IPS-NIHi11 (cell line): Measurements from ENCODE around the gene CACNA1A.
A peak's percentile ranks its signal among the peaks of the same experiment; 100 is the strongest.

ENCODE experiments used
- DNase-seq: peaks from one replicate; pipeline ENCODE4 v3.0.0; 2012; ENCODE audit warnings: mixed read lengths, low spot score

The CACNA1A gene

GRCh38 chr19:13493516-13494310 is 12.6 kb downstream of the CACNA1A start:
- no peak for DNase-seq

GRCh38 chr19:13492128-13492527 is 14.2 kb downstream of the CACNA1A start:
- no peak for DNase-seq

- DNase-seq, result no peak
Observed at GRCh38 chr19:13487985-13488384, 18.3 kb downstream of the CACNA1A start.

- DNase-seq, result no peak
Observed at GRCh38 chr19:13484166-13484565, 22.1 kb downstream of the CACNA1A start.

- no peak for DNase-seq
Observed at GRCh38 chr19:13483215-13483614, 23.1 kb downstream of the CACNA1A start.

- DNase-seq, result no peak
Observed at GRCh38 chr19:13478576-13478975, 27.7 kb downstream of the CACNA1A start.

GRCh38 chr19:13476071-13476470 is 30.2 kb downstream of the CACNA1A start:
- no peak for DNase-seq

GRCh38 chr19:13475044-13475443 is 31.2 kb downstream of the CACNA1A start:
- DNase-seq, result no peak

- DNase-seq, result no peak
Observed at GRCh38 chr19:13466697-13467096, 39.6 kb downstream of the CACNA1A start.

GRCh38 chr19:13463296-13463695 is 43.0 kb downstream of the CACNA1A start:
- DNase-seq, result peak; percentile 86

- DNase-seq, result peak; percentile 39
Observed at GRCh38 chr19:13461536-13461935, 44.7 kb downstream of the CACNA1A start.

GRCh38 chr19:13460045-13460444 is 46.2 kb downstream of the CACNA1A start:
- DNase-seq, result peak; percentile 33

- DNase-seq, result peak; percentile 32
Observed at GRCh38 chr19:13459351-13459750, 46.9 kb downstream of the CACNA1A start.

GRCh38 chr19:13451434-13451995 is 54.8 kb downstream of the CACNA1A start:
- DNase-seq, result no peak

GRCh38 chr19:13447978-13448377 is 58.3 kb downstream of the CACNA1A start:
- no peak for DNase-seq

- peak; percentile 90 for DNase-seq
Observed at GRCh38 chr19:13441810-13442512, 64.3 kb downstream of the CACNA1A start.

- DNase-seq, result no peak
Observed at GRCh38 chr19:13437919-13438618, 68.2 kb downstream of the CACNA1A start.

GRCh38 chr19:13436352-13436751 is 69.9 kb downstream of the CACNA1A start:
- no peak for DNase-seq

- DNase-seq, result peak; percentile 52
Observed at GRCh38 chr19:13430790-13431582, 75.3 kb downstream of the CACNA1A start.

GRCh38 chr19:13429563-13429962 is 76.7 kb downstream of the CACNA1A start:
- no peak for DNase-seq

GRCh38 chr19:13428352-13428751 is 77.9 kb downstream of the CACNA1A start:
- peak; percentile 17 for DNase-seq
